H1 (cell line): Measurements from ENCODE around the gene PRKAR2A. TPM values are rescaled to one million over a fixed set of nuclear protein-coding genes. Genes with fewer than 3 reads are reported as not detected.

Experiments used
- CEBPB ChIP-seq: IDR thresholded peaks from 2 replicates; pipeline ENCODE4 v1.6.1; 2012; ENCODE audit warnings: low read depth, low read length
- CHD2 ChIP-seq: IDR thresholded peaks from 2 replicates; pipeline ENCODE4 v1.6.1; 2012; ENCODE audit warnings: low read length, improper control_type of control experiment
- CHD7 ChIP-seq: fragments of 300-600 bp; sonication (generic); IDR thresholded peaks from 2 replicates; pipeline ENCODE4 v1.7.1; 2012; ENCODE audit warnings: low read length, moderate library complexity, mild to moderate bottlenecking, inconsistent platforms; ENCODE audit not compliant: insufficient replicate concordance
- HDAC6 ChIP-seq: IDR thresholded peaks from one replicate; pipeline ENCODE4 v1.7.1; 2012; ENCODE audit warnings: low read depth, mild to moderate bottlenecking, inconsistent platforms, low read length, moderate library complexity
- JUN ChIP-seq: IDR thresholded peaks from 2 replicates; pipeline ENCODE4 v1.6.1; 2011; ENCODE audit warnings: low read depth, mild to moderate bottlenecking, improper control_type of control experiment, low read length
- MAX ChIP-seq: IDR thresholded peaks from 2 replicates; pipeline ENCODE4 v1.6.1; 2012; ENCODE audit warnings: inconsistent platforms
- POLR2AphosphoS5 ChIP-seq: IDR thresholded peaks from 2 replicates; pipeline ENCODE4 v1.6.1; 2011; ENCODE audit warnings: low read depth, low read length
- SP2 ChIP-seq: IDR thresholded peaks from 2 replicates; pipeline ENCODE4 v1.6.1; 2012; ENCODE audit warnings: mild to moderate bottlenecking, low read length, inconsistent platforms
- SUZ12 ChIP-seq: fragments of 200-600 bp; sonication (generic); IDR thresholded peaks from 2 replicates; pipeline ENCODE4 v1.6.1; 2012; ENCODE audit warnings: mild to moderate bottlenecking, inconsistent platforms, low read length, moderate library complexity, mixed read lengths
- polyA plus RNA-seq, 7 experiments: library from polyadenylated mRNA; depleted of rRNA in 3 of 7; stranded (reverse) in 5 of 7; unstranded in 2 of 7; fragments of >200 nt in 5 of 7; fragments of 200-250 nt in 2 of 7; gene quantifications; 1 replicate in 5 of 7; 2 replicates in 1 of 7; 4 replicates in 1 of 7; pipeline versions ENCODE4 v1.2.1 to v1.2.3, GENCODE V29; 2011 to 2013; ENCODE audit warnings: missing spikeins in 2 of 7, mixed read lengths in 2 of 7
- total RNA-seq: library from RNA; stranded (reverse); fragmentation: NEBNext Ultra II Directional; extraction: Animal tissue kit (Norgen Biotek cat#: 25700); gene quantifications from 2 replicates; pipeline ENCODE4 v1.2.1, GENCODE V29; 2021

Gene PRKAR2A
- total and polyA plus RNA-seq, 2 of the 8 experiments (the other 6 are each of a cell fraction or from before 2014, with no cell fraction given) = 6.3 to 42.4 TPM

- TF ChIP-seq CHD7 (no peak), SUZ12 (no peak), MAX (no peak), SP2 (no peak), CEBPB (no peak), CHD2 (no peak), HDAC6 (no peak), POLR2AphosphoS5 (no peak), JUN (no peak)
Measured at GRCh38 chr3:48848816-48849515, 1.3 kb upstream of the PRKAR2A start (continued).
